ENCODE data around the gene HINT2.

HINT2 gene

DNA sequence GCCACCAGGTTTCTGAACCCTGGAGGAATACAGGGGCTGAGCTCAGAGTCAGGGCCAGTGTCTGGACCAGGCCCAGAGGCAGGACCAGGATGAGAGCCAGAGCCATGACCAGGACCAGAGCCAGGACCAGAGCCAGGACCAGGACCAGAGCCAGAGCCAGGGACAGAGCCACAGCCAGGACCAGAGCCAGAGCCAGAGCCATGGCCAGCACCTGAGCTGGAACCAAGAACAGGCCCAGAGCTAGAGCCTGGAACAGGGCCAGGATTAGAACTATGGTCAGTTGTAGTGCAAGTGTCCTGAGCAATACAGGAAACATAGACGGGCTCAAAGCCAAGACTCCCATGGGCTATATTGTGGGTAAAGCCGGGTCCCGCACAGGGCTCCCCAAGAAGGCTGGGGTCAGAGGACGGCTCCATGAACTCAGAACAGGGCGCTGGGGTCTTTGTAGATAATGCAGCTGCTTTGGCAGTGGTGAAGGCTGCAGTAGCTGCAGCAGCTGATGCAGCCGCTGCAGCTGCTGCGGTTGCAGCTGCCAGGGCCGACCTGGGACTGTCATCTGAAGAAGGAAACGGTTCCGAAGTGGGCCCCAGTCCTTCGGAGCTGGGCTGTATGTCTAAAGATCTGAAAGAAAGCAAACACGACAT lies 3.3 kb downstream of the HINT2 start:
- DNase-seq, result no peak

DNA sequence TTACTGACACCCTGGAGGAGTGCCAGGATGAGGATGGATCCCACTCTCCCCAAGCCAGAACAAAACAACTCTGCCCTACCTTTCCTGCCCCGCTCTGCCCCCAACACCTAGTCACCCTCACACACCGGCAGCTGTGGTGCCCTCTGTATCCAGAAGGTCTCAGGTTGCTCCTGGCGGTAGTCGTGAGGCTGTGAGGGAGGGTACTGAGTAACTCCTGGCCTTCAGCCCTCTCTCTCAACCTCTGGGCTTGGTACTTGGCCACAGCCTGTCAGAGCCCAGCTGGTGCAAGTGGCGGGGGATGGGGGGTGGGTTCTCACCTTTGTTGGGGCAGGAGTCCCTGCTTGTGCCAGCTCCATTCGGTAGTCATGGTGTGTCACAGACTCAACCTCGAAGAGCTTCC lies 4.7 kb downstream of the HINT2 start:
- no peak for DNase-seq

DNA sequence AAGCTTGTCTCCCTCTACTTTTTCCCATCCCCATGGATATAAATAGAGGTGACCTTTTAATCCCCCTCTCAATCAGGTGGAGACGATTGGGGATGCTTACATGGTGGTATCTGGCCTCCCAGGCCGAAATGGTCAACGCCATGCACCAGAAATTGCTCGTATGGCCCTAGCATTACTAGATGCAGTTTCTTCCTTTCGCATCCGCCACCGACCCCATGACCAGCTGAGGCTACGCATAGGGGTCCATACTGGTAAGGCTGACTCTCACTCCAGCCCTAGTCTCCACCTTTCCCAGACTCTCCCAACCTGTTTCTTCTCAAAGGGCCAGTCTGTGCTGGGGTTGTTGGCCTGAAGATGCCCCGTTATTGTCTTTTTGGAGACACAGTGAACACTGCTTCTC lies 6.4 kb downstream of the HINT2 start:
- no peak for DNase-seq

DNA sequence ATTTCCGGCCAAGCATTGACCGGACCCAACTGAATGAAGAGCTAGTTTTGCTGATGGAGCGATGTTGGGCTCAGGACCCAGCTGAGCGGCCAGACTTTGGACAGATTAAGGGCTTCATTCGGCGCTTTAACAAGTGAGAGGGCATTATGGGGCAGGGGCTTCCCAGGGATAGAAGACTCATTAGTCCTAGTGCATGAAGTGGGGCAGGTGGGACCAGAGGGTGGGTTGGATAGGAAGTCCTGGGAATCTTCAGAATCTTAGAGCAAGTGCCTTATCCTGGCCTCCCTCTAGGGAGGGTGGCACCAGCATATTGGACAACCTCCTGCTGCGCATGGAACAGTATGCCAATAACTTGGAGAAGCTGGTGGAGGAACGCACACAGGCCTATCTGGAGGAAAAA lies 8.7 kb downstream of the HINT2 start:
- DNase-seq, result no peak

DNA sequence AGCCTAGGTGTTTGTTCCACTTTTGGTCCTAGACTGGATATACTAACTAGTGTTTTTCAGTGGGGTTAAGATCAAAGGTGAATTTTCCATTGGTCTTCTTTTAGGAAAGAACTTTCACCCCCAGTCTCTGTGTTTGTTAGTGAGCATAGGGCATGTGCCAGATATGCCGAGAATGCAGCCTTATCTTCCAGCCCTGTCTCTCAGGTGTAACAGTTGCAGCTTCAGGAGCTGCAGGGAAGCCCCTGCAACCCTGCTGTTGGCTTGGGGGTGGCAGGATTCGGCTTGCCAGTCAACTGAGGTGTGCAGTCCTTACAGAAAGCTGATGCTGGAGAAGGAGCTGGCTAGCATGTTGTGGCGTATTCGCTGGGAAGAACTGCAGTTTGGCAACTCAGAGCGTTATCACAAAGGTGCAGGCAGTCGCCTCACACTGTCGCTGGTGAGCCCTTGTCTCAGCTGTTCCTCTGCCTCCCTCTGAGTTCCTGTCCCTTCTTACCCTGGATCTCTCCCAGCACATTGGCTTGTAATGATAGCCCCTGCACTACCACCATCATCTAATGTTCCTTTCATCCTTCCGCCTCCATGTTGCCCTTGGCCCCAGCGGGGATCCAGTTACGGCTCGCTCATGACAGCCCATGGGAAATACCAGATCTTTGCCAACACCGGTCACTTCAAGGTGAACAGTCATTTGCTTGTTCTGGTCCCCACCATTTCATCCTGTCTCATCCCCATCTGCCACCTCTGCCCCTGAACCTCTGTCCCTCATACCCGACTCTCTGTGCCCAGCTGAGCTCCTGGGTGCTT lies 13.3 kb downstream of the HINT2 start:
- no peak for DNase-seq

DNA sequence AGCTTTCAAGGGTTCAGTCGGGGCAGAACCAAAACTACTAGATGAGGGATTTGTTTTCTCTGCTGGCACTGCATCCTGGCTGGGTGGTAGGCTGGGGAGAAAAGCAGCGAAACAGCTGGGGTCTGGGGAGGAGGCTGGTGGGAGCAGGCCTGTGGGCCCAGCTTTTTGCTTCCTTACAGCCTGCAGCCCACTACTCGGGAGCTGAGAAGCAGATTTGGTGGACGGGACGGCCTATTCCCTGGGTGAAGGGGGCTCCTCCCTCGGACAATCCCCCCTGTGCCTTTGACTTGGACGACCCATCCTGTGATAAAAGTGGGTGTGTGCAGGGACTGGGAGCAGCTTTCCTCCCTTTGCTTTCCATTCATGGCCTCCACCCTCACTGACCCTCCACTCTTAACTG lies 14.3 kb downstream of the HINT2 start:
- DNase-seq, result no peak

DNA sequence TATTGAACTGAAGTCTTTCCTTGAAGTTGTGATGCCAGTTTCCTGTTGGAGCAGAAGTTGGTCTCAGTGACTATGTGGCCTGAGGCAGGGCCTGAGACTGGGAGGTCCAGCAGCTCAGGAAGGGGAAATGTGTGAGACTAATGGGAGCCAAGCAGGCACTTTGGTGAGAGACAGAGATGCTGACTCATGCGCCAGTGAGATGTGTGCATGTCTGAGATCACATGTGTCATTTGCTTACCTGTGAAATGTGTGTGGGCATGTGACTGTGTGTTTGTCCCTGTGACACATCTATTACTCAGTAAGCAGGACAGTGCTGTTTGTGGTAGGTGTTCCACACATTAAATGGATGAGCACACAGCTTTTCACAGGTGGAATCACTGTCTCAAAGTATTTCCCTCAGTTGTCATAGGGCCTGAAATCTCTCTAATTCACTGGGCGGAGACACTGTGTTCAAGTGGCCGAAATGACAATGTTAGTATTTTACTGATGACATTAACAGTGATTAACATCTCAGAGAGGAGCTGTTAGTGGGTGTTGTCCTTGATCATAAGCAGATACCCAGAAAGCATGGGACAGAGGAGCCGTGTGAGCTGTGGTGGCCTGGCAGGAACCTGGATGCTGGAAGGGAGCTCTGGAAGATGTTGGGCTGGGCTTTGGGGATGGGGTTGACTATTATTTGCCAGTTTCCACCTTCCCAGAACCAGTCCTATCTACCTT lies 16.0 kb downstream of the HINT2 start:
- DNase-seq, result peak; percentile 21 to 34

DNA sequence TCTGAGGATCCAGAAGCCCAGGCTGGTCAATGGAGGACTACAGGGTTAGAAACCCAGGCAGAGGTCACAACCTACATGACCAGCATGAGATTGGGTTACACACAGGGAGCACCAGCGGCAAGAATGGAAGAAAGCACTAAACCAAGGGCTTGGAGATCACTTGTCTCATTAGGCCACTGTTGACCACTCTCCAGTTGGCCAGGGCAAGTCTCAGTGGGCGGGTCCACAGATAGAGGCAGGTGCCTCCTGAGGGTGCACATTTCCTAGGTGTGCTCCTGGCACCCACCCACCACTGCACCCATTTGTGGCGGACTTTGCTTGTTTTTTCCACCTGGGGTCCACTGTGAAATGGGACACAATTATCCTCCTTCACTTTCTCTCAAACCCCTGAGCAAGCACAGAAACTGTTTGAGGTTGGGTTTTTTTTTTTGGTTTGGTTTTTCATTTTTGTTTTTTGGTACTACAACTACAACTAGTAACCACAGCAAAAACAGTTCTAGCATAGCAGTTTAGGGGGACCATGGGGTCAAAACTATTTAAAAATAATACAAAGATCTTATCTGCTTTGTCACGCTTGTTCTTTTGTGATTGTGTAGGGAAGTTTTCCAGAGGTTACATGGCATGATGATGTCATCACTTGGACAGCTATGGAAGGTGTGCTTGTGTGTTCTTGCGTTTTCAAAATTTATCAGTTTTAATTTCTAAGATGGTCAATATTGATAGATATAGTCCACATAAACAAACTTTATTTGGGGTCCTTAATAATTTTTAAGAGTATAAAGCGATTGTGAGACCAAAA lies 17.3 kb downstream of the HINT2 start:
- no peak for DNase-seq

DNA sequence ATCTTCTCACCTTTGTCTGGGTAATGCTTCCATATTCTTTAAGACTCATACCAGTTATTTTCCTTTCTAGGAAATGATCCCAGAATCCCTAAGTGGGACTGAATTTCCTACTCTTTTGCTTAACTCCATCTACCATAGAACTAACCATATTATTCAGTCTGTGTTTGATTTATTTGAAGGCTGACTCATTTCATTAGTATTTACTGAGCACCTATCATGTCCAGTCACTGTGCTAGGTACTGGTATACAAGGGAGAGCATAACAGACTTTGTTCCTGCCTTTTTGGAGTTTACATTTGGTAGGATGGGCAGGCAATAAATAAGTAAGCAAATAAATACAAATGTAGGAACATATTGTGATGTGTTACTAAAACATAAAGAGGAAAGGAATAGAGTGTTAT lies 19.1 kb downstream of the HINT2 start:
- no peak for DNase-seq

DNA sequence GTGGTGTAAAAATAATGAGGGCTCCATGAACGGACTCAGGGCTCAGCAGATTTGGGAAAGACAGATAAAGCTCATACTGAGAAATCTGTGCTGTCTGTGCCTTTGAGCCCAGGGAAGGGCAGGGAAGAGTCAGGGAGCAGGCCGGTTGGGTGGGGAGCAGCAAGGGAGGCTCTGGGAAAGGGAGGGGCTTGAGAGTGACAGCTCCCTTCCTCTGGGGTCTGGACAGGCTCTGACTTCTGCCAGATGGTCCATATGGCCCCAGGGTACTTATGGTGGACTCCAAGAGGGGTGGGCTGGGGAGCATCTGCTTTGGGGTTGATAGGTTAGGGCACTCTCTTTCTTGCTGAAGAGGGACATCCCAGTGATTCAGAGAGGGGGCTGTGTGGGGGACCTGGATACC lies 21.4 kb downstream of the HINT2 start:
- no peak for DNase-seq

DNA sequence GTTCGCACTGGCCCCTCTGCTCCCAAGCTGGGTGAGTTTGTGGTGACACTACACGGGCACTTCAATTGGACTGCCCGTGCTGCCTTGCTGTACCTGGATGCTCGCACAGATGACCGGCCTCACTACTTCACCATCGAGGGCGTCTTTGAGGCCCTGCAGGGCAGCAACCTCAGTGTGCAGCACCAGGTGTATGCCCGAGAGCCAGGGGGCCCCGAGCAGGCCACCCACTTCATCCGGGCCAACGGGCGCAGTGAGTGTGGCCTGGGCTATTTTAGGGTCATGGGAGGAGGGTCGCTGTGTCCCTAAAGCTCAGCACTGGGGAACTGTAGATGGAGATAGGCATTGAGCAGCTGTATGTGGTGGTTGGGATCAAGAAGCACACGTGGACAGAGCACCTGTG lies 22.0 kb downstream of the HINT2 start:
- DNase-seq, result no peak

DNA sequence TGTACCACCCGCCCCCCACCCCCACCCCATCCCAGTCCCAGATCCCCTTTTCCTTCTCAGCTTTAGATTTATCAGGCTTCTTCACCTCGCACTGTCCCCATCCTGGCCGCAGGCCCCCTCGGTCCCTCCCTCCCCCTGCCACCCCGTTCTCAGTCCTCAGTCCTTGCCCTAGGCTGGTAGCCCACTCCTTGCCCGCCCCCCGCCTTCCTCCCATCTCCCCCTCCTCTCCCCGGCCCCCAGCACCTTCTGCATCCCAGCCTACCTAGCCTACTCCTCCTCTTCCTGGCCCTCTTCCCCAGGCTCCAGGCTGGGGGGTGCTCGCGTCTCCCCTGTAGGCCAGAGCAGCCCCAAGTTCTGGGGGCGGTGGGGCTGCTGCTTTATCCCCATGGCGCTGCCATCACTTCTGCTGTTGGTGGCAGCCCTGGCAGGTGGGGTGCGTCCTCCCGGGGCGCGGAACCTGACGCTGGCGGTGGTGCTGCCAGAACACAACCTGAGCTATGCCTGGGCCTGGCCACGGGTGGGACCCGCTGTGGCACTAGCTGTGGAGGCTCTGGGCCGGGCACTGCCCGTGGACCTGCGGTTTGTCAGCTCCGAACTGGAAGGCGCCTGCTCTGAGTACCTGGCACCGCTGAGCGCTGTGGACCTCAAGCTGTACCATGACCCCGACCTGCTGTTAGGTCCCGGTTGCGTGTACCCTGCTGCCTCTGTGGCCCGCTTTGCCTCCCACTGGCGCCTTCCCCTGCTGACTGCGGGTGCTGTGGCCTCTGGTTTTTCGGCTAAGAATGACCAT lies 22.6 kb downstream of the HINT2 start:
- DNase-seq, result no peak

DNA sequence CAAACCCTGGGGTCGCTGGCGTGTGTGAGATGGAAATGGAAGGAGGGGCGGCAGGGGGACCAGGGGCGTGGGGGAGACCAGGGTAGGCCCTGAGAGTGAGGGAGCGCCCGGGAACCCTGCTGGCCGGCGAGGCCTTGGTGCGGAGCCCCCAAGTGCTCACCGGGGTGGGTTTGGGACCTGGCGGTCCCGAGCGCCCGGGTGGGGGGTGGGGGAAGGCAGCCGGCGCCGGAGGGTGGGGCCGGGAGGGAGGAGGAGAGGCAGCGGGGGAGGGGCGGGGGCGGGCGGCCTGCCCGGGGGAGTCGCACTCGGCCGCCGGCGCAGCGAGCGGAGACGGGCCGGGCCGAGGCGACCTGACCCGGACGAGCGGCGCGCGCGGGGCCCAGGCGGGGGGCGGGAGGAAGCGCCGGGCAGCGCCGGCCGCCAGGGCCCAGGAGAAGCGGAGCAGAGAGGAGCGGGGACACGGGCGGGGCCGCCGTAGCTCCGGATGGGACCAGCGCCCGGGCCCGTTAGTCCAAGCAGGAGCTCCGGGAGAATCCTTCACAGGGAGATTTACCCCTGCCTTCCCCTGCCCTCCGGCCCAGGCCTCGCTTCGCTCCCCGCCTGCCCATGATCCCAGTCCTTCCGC lies 23.4 kb downstream of the HINT2 start, which contains the start of gene NPR2:
TSS of gene NPR2 (plus strand) at position 295 of the 625 bp plus-strand sequence. CDS start 818 bp downstream, outside the sequence.
- DNase-seq, result no peak

DNA sequence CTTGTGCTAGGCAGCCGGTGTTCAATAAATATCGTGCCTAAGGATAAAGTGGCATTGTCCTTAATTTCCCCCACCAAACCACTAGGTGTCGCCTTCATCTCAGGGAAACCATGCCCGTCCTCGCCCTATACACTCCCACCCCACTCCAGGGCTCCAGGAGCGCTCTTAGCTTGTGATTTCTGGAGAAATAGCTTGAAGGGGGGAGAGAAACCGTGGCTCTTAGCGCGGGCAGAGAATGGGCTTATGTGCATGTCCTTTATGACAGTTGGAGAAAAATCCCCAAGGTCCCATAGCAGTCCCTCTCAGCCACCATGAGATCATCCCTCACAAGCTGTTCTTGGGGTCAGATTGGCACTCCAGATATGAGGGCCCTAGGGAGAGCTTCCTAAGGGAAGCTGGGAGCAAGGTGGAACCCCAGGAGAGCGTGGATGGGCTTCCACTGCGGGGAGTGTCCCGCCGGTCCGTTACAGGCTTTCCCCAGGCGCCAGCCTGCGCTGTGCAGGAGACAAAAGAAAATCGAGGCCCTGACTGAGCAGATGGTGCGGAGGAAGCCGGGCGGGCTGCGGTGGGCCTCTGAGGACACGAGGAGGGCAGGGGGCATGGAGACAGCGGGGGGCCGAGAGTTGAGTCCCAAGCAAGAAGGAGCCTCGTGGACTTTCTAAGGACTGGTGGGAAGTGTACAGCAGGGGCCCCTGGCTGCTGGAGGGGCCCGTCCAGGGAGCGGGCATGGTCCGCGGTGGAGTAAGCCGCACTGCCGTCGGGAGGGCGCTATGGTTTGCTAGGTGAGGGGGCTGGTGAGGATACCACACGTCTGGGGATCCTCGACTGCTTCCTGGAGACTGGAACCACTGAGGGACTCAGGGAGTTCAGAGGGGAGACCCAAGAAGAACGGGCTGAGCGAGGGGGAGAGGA lies 24.2 kb downstream of the HINT2 start:
- peak; percentile 49 to 60 for DNase-seq

DNA sequence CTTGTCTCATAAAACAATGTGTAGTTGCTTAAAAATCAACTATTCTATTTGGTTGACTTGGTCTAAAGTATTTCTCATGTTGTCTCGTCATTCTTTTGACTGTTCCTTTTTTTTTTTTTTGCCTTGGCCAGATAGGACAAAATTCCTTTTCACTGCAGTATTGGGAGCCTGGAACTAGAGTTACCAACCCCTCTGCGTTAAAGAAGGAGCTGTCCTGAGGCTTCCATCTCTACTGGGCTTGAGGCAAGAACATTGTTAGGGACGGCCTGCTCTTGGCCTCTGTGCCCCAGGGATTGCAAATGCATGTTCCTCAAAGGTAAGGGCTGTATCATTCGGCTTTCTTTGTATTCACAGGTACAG lies 24.8 kb downstream of the HINT2 start:
- no peak for DNase-seq

DNA sequence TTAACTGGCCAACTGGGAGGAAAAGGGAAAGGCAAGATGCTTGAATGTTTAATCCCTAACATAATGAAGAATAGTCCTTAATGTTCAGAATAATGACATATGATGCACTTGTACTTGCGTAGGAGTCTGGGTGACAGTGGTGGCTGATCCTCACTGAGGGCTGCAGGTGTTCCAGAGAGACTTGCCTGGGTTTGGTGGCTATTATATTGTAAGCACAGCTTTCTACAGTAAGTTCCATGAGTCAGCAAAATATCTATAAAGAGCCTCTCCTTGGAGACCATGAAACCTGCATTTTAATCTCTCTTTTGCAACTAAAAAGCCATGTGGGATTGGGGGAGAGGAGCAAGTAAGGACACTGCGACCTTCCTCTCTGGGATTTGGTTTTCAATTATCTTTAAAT lies 25.3 kb downstream of the HINT2 start:
- DNase-seq, result no peak

DNA sequence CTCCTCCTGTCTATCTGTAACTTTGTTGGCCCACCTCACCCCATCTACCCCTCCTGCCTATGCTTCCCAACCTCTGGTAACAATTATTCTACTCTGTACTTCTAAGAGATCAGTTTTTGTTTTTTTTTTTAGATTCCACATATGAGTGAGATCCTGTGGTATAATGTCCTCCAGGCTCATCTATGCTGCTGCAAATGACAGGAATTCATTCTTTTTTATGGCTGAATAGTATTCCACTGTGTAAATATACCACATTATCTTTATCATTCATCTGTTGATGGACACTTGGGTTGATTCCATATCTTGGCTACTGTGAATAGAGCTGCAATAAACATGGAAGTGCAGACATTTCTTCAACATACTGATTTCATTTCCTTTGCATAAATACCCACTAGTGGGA lies 31.4 kb downstream of the HINT2 start:
- DNase-seq, result no peak

DNA sequence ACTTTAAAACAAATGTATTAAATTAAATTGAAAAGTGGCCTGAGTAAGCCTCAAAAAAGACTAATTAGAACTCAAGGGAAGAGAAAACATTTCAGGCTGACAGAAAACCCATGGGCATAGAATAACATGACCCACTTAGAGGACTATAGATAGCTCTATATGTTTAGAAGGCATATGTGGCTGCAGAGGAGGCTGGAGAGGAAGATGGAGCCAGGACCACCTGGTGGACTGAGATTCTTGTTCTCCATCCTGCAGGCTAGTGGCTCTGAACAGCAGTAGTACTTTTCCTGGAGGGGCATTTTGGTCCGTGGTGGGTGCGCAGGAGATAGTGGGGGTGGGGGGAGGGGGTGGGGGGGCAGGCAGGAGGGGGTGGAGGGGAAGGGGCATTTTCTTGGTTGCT lies 33.8 kb downstream of the HINT2 start:
- DNase-seq, result no peak

DNA sequence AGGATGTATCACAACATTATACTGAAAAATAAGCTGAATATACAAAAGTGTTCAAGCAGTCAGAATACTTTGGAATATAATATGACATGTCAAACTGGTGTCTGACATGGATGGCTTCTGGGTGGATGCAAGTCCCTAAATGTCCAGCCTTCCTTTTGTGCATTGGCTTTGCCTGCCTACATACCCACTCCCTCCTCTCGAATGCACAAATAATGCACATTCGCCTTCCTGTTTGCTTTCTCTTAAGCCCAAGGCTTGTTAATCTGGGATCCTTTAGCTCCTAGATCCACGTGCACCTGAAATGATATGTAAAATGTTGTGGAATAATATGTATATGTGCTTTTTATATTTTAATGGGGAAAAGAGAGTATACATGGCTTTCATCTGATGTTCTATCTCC lies 36.3 kb downstream of the HINT2 start:
- no peak for DNase-seq

DNA sequence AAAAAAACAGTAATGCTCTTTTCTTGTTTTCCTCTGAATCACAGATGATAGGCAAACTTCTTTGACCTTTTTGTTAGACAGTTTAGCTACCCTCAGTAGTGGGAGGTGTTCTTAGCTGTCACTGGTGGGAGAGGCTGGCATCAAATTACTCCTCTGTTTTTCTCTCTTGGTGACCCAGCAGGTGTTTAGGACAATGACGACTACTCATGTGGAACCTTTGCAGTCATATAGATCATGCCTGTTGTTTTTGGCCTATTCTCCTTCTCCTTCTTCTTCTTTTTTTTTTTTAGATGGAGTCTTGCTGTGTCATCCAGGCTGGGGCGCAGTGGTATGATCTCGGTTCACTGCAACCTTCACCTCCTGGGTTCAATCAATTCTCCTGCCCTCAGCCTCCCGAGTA lies 38.8 kb downstream of the HINT2 start:
- DNase-seq, result no peak

All from activated CD4-positive, alpha-beta T cell treated with anti-CD3 and anti-CD28 coated beads for 4 hours (primary cell).